ENCODE measurements around the gene LRRC26.
"Not testable (repeated sequence)": the region's sequence is repeated elsewhere in the genome, so short reads cannot be mapped to it uniquely, and the experiment has no call there.

LRRC26 gene

DNA sequence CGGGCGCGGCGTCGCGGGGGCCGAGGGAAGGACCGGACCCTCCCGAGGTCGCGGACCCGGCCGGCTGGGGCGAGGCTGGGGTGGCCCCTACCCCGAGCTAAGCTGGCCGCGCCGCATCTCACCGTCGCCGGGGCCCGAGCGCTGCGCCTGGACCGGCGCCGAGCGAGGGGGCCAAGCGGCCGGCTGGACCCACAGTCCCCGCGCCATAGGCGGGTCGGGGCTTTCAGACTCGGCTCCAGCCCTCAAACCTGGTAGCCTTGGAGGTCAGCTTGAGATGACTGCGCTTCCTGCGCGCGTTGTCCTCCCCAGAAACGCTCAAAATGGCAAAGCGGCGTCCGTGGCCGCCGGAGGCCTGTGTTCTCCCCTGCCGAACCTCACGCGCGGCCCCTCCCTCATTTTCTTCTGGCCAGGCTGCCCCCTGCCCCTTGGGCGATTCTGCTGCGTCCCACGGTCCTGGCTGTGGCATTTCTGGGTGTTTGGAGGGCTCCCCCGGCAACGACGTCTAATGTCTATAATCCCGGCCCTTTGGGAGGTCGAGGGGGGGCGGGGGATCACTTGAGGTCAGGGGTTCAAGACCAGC is 39.6 kb downstream of the LRRC26 start:
- no peak for DNase-seq

DNA sequence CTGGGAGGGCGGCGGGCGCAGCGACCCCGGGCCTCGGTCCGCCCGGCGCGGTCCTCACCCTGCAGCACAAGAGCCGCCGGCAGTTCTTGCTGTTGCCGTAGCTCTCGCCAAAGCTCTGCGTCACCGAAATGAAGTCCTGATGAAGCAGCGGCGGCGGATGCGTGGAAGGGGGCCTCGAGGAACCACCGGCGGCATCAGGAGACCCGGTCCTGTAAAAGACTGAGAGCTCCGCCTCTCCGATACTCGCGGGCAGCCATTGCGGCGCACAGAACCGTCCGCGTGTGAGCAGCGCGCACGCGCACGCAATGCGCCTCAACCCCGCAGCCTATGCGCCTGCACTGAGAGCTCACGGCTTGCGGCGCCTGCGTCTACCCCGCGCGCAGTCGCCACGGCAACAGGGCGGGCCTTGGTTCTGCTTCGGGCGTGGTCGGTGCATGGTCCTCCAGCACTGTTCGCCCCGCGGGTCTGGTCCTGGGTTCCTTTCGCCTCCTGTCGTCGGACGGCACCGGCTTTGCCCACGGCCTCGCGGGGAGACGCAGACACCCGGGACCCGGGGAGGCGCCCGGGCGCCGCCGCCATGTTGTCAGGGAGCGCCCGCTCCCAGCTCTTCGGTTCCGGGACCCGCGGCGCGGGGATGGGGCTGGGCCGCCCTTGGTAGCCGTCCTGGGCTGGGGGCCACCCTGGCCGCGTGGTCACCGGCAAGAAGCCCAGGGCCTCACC is 40.2 kb downstream of the LRRC26 start:
- peak; percentile 43 for DNase-seq

DNA sequence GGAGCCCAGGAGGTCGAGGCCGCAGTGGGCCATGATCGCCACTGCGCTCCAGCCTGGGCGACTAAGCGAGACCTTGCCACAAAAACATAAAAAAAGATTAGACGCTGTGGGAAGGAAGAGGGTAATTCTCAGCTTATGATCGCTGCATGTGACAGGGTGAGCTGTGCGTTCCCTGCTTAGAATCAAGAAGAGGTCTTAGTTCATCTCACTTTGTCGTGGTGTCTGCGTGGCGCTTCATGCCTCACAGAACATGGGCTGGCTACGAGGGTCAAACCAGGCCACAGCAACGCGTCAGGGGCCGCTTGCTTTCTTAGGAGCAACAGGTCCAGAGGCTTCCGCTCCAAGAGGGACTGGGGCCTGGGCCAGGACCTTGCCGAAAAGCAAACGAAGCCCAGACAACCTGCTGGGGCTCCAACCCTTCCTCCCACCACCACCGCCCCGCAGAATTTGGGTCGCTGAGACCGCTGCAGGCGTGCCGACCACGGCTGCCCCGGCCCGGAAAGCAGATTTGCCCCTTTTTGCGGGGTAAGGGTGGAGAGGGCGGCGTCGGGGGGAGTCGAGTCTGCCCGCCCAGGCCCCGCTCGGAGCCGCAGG is 40.9 kb downstream of the LRRC26 start:
- no peak for DNase-seq

DNA sequence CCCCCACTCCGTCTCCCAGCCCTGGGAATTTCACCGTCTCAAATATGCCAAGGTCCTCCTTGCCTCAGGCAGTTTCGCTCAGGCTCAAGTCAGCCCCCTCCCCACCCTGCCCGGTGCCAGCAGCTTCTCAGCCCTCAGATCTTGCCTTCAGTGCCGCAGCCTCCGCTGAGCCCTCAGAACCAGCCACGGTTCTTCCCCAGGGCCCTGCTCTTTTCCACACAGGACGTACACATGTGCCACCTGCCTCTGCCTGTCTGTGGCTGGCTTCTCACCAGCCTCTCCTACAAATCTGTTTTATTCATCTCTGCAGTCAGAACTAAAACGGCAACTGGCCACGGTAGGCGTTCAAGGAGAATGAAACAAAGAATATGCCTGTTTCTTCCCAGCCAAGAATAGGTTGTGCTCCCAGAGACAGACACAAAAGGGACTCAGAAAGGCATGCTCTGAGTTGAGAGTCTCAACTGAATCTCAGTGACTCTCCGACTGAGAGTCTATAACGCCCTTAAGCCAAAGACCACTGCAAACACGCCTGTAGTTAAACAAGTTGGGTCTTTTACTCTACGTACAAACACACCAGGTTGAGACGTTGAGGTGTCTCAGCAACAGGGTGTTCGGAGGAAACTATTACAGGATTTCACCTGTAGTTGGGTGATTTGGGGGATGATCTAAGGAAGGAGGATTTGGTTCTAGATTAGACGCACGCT is 41.5 kb downstream of the LRRC26 start:
- DNase-seq: no peak

DNA sequence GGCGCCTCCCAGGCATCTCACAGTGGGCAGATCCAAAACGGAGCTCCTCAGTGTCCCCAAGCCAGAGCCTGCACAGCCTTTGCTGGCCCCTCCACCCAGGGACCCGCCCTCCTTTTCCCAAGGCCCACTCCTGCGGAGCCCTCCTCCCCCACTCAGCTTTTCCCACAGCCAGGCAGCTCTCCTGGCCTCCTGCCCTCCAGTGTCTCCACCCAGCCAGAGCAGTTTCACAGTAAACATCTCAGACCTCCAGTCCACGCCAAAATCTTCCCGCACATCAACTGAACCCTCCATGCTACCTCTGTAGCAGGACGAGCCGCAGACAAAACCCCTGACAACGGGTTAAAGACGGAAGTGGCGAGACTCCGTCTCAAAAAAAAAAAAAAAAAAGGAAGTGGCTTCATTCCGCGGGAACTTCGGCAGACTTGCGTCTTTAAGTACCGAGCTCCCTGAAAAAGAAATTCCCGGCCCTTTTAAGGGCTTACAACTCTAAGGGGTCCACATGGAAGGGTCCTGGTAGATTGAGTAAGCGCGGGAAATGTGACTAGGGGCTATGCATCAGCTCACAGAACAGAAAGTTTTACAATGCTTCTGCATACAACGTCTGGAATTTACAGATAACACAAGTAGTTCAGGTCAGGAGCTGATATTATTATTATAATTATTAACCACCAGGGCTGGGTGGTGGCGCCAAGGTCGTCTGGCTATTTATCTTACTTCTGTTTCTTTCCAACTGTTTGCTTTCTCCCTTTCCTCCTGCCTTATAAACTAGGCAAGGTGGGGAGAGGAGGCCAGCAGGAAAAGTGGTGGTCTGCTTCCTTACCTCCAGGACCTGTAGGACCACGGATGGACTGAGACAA is 42.3 kb downstream of the LRRC26 start:
- no peak for DNase-seq

DNA sequence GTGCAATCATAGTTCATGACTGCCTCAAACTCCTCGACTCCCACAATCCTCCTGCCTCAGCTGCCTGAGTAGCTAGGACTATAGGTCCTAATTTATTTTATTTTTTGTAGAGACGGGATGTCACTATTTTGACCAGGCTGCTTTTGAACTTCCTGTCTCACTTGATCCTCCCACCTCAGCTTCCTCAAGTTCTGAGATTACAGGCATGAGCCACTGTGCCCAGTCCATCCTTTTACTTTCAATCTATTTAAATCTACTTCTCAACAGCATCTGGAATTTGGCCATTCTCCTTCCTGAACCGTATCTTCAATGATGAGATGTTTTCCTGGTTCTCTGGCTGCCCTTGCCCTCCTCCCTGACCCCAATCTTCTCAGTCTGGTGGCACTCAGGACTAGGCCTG is 43.1 kb downstream of the LRRC26 start:
- no peak for DNase-seq

DNA sequence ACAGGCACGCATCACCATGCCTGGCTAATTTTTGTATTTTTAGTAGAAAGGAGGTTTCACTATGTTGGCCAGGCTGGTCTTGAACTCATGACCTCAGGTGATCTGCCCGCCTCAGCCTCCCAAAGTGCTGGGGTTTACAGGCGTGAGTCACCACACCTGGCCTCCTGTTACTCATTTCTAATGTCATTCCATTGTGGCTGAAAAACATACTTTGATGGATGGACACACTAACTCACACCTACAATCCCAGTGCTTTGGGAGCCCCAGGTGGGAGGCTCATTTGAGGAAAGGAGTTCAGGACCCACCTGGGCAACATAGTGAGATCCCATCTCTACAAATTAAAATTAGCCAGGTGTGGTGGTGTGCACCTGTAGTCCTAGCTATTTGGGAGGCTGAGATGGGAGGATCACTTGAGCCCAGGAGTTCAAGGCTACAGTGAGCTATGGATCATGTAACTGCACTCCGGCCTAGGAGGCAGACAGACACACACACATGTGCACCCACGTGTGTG is 45.8 kb downstream of the LRRC26 start:
- not testable (repeated sequence) for DNase-seq

DNA sequence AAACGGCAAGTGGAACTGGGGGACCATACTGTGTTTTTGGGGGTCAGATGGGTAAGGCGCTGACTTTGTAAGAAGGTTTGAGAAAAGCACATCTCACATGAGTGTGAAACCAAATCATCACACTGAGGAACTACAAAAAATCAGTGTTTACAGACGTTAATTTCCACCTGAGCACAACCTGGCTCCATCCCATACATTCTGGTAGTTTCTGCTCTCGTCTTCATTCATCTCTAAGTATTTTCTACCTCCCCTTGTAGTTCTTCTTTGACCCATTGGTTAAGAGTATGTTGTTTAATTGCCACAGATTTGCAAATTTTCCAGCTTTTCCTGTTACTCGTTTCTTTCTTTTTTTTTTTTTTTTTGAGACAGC is 46.4 kb downstream of the LRRC26 start:
- DNase-seq: no peak

DNA sequence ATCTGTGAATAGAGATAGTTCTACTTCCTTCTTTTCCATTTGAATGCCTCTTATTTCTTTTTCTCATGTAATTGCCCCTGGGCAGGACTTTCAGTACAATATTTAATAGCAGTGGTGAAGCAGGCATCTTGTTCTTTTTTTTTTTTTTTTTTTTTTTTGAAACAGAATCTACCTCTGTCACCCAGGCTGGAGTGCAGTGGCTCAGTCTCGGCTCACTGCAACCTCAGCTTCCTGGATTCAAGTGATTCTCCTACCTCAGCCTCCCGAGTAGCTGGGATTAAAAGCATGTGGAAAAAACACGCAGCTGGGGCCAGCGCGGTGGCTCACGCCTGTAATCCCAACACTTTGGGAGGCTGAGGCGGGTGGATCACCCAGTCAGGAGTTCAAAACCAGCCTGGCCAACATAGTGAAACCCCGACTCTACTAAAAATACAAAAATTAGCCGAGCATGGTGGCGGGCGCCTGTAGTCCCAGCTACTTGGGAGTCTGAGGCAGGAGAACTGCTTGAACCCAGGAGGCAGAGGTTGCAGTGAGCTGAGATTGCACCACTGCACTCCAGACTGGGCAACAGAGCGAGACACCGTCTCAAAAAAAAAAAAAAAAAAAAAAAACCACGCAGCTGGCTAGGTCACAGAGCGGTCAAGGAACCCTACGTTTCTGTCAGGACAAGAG is 46.9 kb downstream of the LRRC26 start:
- DNase-seq: not testable (repeated sequence)

DNA sequence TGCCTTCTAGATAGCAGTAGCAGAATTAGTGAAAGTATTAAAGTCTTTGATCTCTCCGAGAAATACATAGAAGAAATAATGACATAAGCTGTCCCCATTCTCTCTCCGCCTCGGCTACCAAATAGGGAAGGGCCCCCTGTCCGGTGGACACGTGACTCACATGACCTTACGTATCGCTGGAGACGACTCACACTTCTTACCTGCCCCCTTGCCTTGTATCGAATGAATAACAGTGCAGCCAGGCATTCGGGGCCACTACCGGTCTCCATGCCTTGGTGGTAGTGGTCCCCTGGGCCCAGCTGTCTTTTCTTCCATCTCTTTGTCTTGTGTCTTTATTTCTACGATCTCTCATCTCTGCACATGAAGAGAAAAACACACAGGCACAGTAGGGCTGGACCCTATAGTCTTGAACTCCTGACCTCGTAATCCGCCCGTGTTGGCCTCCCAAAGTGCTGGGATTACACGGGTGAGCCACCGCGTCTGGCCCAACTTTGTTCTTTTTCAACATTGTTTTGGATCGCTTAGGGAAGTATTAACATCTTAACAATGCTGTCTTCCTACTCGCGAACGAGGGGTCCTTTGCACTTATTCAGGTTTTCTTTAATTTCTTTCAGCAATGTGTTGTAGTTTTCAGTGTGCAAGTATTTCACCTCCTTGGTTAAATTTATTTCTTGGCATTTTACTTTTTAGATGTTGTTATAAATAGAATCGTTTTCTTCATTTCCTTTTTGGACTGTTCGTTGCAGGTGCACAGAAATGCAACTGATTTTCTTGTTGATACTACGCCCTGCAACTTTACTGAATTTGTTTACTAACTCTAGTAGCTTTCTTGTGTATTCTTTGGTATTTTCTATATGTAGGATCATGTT is 47.7 kb downstream of the LRRC26 start:
- DNase-seq: not testable (repeated sequence)
